Caco-2 (cell line): ENCODE data around the gene GUCY1A1. TPM values are rescaled to one million over a fixed set of nuclear protein-coding genes. Genes with fewer than 3 reads are reported as not detected.
"Not testable (repeated sequence)": the region's sequence is repeated elsewhere in the genome, so short reads cannot be mapped to it uniquely, and the experiment has no call there.

Experiments
- BruUV-seq: library from RNA; stranded (reverse); fragments of 400-500 nt; replicated peaks from 2 replicates; lab custom pipeline; 2021; lab: Mats Ljungman, UMichigan
- CTCF ChIA-PET: fragments of 300-600 bp; sonication (Branson Sonifier 250); formaldehyde crosslinking; loops from one replicate; lab custom pipeline; 2022; ENCODE audit warnings: antibody characterized with exemption; lab: Charles Lee
- POLR2A ChIA-PET: fragments of 300-600 bp; sonication (Branson Sonifier 250); formaldehyde crosslinking; loops from one replicate; lab custom pipeline; 2022; ENCODE audit warnings: antibody characterized with exemption; lab: Charles Lee
- DNase-seq, 2 experiments: peaks; one replicate each; pipeline versions ENCODE4 v3.0.0 to v3.0.0-alpha.2; 2020 to 2022
- H3K27me3 ChIP-seq: replicated peaks from 2 replicates; pipeline ENCODE4 v1.6.0; 2011; ENCODE audit warnings: low read length; ENCODE audit not compliant: control insufficient read depth, insufficient read depth
- H3K36me3 ChIP-seq: 2 replicates; pipeline ENCODE4 v1.5.1; 2011; ENCODE audit warnings: low read length; ENCODE audit not compliant: control insufficient read depth, insufficient read depth
- H3K4me1 ChIP-seq: fragments of 250-450 bp; sonication (Bioruptor Pico); 2 replicates; pipeline ENCODE4 v1.5.1; 2020; ENCODE audit warnings: mild to moderate bottlenecking
- H3K4me3 ChIP-seq: 2 replicates; pipeline ENCODE4 v1.5.1; 2011; ENCODE audit warnings: low read depth, mild to moderate bottlenecking, control low read depth, low read length
- H3K9me3 ChIP-seq: fragments of 250-450 bp; sonication (Bioruptor Pico); 2 replicates; pipeline ENCODE4 v1.5.1; 2020; ENCODE audit warnings: mild to moderate bottlenecking, moderate library complexity
- H3K27ac Mint-ChIP-seq: one replicate; pipeline ENCODE4 v1.8.0; 2022; ENCODE audit warnings: mixed read lengths; ENCODE audit not compliant: unreplicated experiment
- H3K27me3 Mint-ChIP-seq: one replicate; pipeline ENCODE4 v1.8.0; 2022; ENCODE audit warnings: mixed read lengths; ENCODE audit not compliant: insufficient read depth, unreplicated experiment
- H3K36me3 Mint-ChIP-seq: one replicate; pipeline ENCODE4 v1.8.0; 2022; ENCODE audit warnings: mild to moderate bottlenecking, mixed read lengths; ENCODE audit not compliant: insufficient read depth, unreplicated experiment
- H3K4me1 Mint-ChIP-seq: one replicate; pipeline ENCODE4 v1.8.0; 2022; ENCODE audit warnings: low read depth, mixed read lengths; ENCODE audit not compliant: unreplicated experiment
- H3K4me3 Mint-ChIP-seq: one replicate; pipeline ENCODE4 v1.8.0; 2022; ENCODE audit warnings: mild to moderate bottlenecking, moderate library complexity, mixed read lengths; ENCODE audit not compliant: unreplicated experiment
- H3K9me3 Mint-ChIP-seq: one replicate; pipeline ENCODE4 v1.8.0; 2022; ENCODE audit warnings: mixed read lengths; ENCODE audit not compliant: unreplicated experiment
- intact Hi-C: fragments of 100-400 bp; cut with micrococcal nuclease; formaldehyde crosslinking; loops from one replicate; pipeline ENCODE4 v1.10.0; 2022; ENCODE audit not compliant: unreplicated experiment
- total RNA-seq: library from RNA; stranded (reverse); gene quantifications from 2 replicates; pipeline ENCODE4 v1.2.3, GENCODE V29; 2022
- TF ChIP-seq, protein P1 (sequence below), 2 experiments: fragments of 200-600 bp in 1 of 2; IDR thresholded peaks; 1 replicate in 1 of 2; 2 replicates in 1 of 2; pipeline versions ENCODE4 v1.5.1 to v1.8.0; 2011 to 2022; ENCODE audit warnings: antibody characterized with exemption in 1 of 2, control low read depth in 1 of 2, inconsistent platforms in 1 of 2, low read depth in 1 of 2, low read length in 1 of 2, mild to moderate bottlenecking in 1 of 2, moderate library complexity in 1 of 2; ENCODE audit not compliant: insufficient read depth in 1 of 2, severe bottlenecking in 1 of 2, unreplicated experiment in 1 of 2

The GUCY1A1 gene
- total RNA-seq, 1 experiment from 2014 or later, result not detected

DNA sequence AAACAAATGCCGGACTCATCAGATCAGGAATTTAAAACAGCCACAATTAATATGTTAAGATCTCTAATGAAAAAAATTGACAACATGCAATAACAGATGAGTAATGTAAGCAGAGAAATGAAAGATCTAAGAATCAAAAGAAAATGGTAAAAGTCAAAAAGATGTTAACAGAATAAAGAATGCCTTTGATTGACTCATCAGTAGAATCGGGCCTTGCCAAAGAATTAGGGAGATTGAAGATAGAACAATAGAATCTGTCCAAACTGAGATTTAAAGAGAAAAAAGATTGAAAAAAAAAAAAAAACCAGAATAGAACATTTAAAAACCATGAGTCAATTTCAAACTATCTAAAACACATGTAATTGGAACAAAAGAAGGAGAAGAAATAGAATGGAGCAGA, 25.9 kb upstream of the GUCY1A1 start:
- no peak overlapping the region for H3K27ac Mint-ChIP-seq
- POLR2A ChIA-PET, result no interaction called here
- Histone ChIP-seq H3K9me3 (no peaks in the 10 kb centered on the region), H3K36me3 (no peaks in the 10 kb centered on the region), H3K4me1 (no peaks in the 10 kb centered on the region), H3K4me3 (no peak overlapping the region), H3K27me3 (no peaks in the 10 kb centered on the region)
- intact Hi-C loops, result no loop called here
- no peak for DNase-seq
- H3K27me3 Mint-ChIP-seq, result peaks cover 6% of the 10 kb centered on the region
- no peak overlapping the region for H3K4me3 Mint-ChIP-seq
- no TSS peak for BruUV-seq
- no peaks in the 10 kb centered on the region for H3K4me1 Mint-ChIP-seq
- TF ChIP-seq, protein P1, sequence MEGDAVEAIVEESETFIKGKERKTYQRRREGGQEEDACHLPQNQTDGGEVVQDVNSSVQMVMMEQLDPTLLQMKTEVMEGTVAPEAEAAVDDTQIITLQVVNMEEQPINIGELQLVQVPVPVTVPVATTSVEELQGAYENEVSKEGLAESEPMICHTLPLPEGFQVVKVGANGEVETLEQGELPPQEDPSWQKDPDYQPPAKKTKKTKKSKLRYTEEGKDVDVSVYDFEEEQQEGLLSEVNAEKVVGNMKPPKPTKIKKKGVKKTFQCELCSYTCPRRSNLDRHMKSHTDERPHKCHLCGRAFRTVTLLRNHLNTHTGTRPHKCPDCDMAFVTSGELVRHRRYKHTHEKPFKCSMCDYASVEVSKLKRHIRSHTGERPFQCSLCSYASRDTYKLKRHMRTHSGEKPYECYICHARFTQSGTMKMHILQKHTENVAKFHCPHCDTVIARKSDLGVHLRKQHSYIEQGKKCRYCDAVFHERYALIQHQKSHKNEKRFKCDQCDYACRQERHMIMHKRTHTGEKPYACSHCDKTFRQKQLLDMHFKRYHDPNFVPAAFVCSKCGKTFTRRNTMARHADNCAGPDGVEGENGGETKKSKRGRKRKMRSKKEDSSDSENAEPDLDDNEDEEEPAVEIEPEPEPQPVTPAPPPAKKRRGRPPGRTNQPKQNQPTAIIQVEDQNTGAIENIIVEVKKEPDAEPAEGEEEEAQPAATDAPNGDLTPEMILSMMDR (IDR thresholded peaks at IDR 0.05; ENCODE audit: insufficient read depth in 1 of 2, low read depth in 1 of 2, low read length in 1 of 2, severe bottlenecking in 1 of 2, unreplicated experiment in 1 of 2), result no peak
- no peaks in the 10 kb centered on the region for H3K36me3 Mint-ChIP-seq
- no peaks in the 10 kb centered on the region for H3K9me3 Mint-ChIP-seq
- CTCF ChIA-PET, result no interaction called here

DNA sequence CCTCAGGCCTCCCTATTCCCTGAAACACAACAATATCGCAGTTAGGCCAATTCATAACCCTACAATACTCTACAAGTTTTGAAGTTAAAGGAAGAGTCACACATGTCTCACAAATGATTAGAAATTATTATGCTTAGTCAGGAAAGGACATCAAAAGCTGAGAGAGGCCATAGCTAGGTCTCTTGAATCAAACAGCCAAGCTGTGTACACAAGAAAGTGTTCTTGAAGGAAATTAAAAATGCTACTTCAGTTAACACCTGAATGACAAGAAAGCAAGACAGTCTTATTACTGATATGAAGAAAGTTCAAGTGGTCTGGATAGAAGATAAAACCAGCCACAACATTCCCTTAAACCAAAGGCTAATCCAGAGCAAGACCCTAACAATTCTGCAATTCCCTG, 23.6 kb upstream of the GUCY1A1 start:
- H3K27me3 Mint-ChIP-seq, result peaks cover 6% of the 10 kb centered on the region
- no peak for DNase-seq
- H3K36me3 Mint-ChIP-seq, result no peaks in the 10 kb centered on the region
- TF ChIP-seq, protein P1 (IDR thresholded peaks at IDR 0.05; ENCODE audit: insufficient read depth in 1 of 2, low read depth in 1 of 2, low read length in 1 of 2, severe bottlenecking in 1 of 2, unreplicated experiment in 1 of 2), result no peak
- no peaks in the 10 kb centered on the region for H3K4me1 Mint-ChIP-seq
- no peaks in the 10 kb centered on the region for H3K4me1 ChIP-seq
- H3K9me3 Mint-ChIP-seq, result no peaks in the 10 kb centered on the region
- no peaks in the 10 kb centered on the region for H3K36me3 ChIP-seq
- no peaks in the 10 kb centered on the region for H3K9me3 ChIP-seq
- H3K4me3 ChIP-seq, result no peak overlapping the region
- no TSS peak for BruUV-seq
- H3K27ac Mint-ChIP-seq, result no peak overlapping the region
- POLR2A ChIA-PET, result no interaction called here
- CTCF ChIA-PET, result no interaction called here
- no peak overlapping the region for H3K4me3 Mint-ChIP-seq
- intact Hi-C loops, result no loop called here
- no peaks in the 10 kb centered on the region for H3K27me3 ChIP-seq

DNA sequence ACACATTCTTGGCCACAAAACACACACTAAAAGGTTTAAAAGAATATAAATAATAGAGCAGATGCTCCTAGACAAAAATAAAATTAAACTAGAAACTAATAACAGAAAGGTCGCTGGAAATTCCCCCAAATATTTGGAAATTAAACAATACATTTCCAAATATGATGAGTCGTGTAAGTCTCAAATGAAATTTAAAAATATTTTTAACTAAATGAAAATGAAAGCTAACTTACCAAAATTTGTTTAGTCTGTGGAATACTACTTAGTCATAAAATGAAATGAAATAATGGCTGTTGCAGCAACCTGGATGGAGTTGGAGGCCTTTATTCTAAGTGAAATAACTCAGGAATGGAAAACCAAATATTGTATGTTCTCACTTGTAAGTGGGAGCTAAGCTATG, 20.6 kb upstream of the GUCY1A1 start:
- no peak overlapping the region for H3K4me3 Mint-ChIP-seq
- peaks cover 6% of the 10 kb centered on the region for H3K27me3 Mint-ChIP-seq
- CTCF ChIA-PET, result no interaction called here
- H3K4me3 ChIP-seq, result no peak overlapping the region
- DNase-seq, result no peak
- H3K36me3 ChIP-seq, result no peaks in the 10 kb centered on the region
- H3K36me3 Mint-ChIP-seq, result no peaks in the 10 kb centered on the region
- no peak overlapping the region for H3K27ac Mint-ChIP-seq
- no peaks in the 10 kb centered on the region for H3K9me3 Mint-ChIP-seq
- BruUV-seq, result no TSS peak
- POLR2A ChIA-PET, result no interaction called here
- H3K9me3 ChIP-seq, result no peaks in the 10 kb centered on the region
- no peaks in the 10 kb centered on the region for H3K4me1 ChIP-seq
- intact Hi-C loops, result no loop called here
- TF ChIP-seq, protein P1 (IDR thresholded peaks at IDR 0.05; ENCODE audit: insufficient read depth in 1 of 2, low read depth in 1 of 2, low read length in 1 of 2, severe bottlenecking in 1 of 2, unreplicated experiment in 1 of 2), result no peak
- H3K27me3 ChIP-seq, result no peaks in the 10 kb centered on the region
- H3K4me1 Mint-ChIP-seq, result no peaks in the 10 kb centered on the region

DNA sequence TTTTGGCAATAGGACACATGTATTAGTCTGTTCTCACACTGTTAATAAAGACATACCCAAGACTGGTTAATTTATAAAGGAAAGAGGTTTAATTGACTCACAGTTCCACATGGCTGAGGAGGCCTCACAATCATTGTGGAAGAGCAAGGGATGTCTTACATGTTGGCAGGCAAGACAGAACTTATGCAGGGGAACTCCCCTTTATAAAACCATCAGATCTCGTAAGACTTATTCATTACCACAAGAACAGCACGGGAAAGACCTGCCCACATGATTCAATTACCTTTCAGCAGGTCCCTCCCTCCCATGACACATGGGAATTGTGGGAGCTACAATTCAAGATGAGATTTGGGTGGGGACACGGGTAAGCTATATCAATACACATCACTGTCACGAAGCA, 15.9 kb upstream of the GUCY1A1 start:
- H3K4me3 ChIP-seq, H3K4me1 Mint-ChIP-seq, POLR2A ChIA-PET, DNase-seq, H3K27ac Mint-ChIP-seq, H3K36me3 Mint-ChIP-seq, H3K4me3 Mint-ChIP-seq, H3K27me3 ChIP-seq, H3K36me3 ChIP-seq, BruUV-seq, CTCF ChIA-PET, intact Hi-C loops, H3K4me1 ChIP-seq, H3K27me3 Mint-ChIP-seq, H3K9me3 Mint-ChIP-seq, H3K9me3 ChIP-seq: not testable (repeated sequence)
